GM10847 (cell line): Measurements from ENCODE around the gene TMCO2.

Experiments used
- POLR2A ChIP-seq: IDR thresholded peaks from 2 replicates; pipeline ENCODE4 v1.6.1; 2011; ENCODE audit not compliant: insufficient read length; ENCODE audit errors: extremely low read depth

The TMCO2 gene

GRCh38 chr1:40251456-40251855 is 3.7 kb downstream of the TMCO2 start:
- TF ChIP-seq POLR2A, result no peak

- TF ChIP-seq POLR2A, result no peak
These were observed 4.9 kb downstream of the TMCO2 start for GRCh38 chr1:40252601-40253000.

- TF ChIP-seq POLR2A, result no peak
These were observed 7.5 kb downstream of the TMCO2 start for GRCh38 chr1:40255231-40255630.

DNA sequence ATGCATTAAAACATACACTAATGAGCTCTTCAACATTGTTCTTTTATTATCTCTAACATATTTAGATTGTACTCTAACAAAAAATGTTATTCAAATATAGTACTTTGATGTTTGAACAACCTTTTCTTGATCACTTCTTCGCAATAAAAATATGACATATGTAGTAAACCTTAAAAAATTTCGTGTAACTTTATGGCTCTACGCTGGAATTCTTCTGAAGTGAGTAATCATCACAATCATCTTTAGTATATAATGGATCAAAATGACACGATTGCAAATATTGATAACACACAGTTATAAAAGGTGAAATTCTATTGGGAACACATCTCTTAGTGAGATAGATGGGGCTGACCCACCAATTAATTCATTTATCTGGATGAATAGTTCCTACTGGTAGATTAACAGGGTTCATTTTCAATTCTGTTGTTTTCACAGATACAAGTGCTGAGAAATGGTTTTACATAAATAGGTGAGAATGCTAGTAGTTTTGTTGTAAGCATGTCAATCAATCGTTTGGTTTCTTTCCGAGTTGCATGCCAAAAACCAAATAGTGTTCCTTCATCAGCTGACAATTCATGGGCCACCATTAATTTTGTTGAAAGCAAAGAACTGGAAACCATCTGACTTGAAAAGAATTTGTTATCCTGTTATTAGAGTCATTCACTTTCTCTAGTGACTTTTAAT is 8.8 kb downstream of the TMCO2 start:
- no peak for TF ChIP-seq POLR2A

GRCh38 chr1:40257313-40257687 is 9.6 kb downstream of the TMCO2 start:
- TF ChIP-seq POLR2A, result no peak

DNA sequence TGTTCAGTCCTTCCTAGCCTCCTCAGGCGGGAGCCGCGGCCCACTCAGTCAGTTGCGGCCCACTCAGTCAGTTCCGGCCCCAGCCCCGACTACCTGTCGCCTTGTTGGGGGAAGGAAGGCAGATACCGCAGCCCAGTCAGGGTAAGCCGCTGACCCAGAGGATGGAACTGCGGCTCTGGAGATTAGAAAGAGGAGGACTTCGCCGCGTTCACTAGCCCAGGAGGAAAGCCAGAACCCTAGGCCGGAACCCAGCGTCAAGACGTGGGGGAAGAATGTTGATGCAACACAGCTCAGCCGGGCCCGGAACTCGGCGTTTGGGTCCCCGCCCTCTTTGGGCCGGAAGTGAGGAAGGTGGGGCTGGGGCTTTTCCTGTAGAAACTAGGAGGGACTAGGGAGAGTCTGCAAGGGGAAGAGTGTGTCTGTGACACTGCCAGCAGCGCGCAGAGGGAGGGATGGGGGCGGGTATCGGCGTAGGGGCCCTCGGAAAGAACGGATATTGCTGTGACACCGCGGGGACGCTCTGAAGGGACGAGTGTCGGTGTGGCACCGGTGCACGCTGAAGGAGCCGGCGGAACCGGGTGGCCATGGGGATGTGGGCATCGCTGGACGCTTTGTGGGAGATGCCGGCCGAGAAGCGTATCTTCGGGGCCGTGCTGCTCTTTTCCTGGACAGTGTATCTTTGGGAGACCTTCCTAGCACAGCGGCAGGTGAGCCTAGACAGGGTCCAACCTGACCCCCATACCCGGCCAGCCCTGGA is 10.1 kb downstream of the TMCO2 start, which contains the start of gene ZMPSTE24:
TSS of gene ZMPSTE24 (plus strand) at position 549 of the 757 bp plus-strand sequence. CDS start at position 585, 36 bp downstream.
- TF ChIP-seq POLR2A, result peak; percentile 61

GRCh38 chr1:40258445-40258769 is 10.7 kb downstream of the TMCO2 start:
- TF ChIP-seq POLR2A, result no peak

DNA sequence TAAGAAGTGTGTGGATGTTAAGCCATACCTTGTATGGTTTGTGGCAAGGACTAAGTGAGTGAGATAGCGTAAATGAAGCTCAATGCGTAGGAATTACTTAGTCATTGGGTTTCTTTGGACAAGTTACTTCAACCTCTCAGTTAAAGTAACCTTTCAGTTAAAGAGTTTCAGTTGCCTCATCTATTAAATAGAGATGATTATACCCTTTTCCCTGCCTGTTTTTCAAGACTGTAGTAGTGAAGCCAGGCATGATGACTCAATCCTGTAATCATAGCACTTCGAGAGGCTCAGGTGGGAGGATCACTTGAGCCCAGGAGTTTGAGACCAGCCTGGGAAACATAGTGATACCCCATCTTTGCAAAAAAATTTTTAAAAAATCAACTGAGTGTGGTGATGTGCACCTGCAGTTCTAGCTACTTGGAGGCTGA is 16.6 kb downstream of the TMCO2 start:
- TF ChIP-seq POLR2A, result no peak

- no peak for TF ChIP-seq POLR2A
These were observed 17.6 kb downstream of the TMCO2 start for GRCh38 chr1:40265298-40265697.

DNA sequence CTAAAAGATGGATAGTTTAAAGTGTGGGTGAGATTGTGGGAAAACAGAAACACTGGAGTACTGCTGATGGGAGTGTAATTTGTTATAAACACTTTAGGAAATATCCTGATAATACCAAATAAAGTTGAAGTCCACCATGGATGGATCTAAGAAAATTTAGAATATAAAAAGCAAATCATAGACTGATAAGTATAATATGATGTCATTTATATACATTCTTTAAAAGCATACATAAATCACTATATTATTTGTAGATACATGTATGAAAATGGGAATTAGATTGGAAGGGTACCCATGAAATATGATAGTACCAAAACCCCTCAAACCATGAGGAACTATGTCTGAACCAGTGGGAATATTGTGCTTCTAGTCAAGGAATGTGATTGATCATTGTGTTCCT is 18.2 kb downstream of the TMCO2 start:
- no peak for TF ChIP-seq POLR2A

DNA sequence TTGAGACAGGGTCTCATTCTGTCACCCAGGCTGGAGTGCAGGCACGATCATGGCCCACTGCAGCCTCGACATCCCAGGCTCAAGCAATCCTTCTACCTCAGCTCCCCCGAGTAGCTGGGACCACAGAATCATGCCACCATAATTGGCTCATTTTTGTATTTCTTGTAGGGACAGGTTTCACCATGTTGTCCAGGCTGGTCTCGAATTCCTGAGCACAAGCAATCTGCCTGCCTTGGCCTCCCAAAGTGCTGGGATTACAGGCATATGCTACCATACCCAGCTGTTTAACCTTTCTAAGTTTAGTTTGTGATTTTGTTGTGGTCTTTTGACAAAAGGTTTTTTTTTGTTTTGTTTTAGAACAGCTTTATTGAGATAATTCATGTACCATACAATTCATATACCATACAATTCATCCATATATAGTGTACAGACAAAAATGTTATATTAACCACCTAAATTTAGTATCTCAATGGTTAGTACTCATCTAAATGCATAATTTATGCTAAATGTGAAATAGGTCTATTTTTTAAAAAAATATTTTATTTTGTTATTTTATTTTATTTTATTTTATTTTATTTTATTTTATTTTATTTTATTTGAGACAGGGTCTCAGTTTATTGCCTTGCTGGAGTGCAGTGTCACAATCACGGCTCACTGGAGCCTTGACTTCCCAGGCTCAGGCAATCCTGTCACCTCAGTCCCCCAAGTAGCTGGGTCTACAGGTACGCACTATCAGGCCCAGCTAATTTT is 19.2 kb downstream of the TMCO2 start:
- no peak for TF ChIP-seq POLR2A

- no peak for TF ChIP-seq POLR2A
These were observed 20.0 kb downstream of the TMCO2 start for GRCh38 chr1:40267767-40268187.

- TF ChIP-seq POLR2A, result no peak
These were observed 20.5 kb downstream of the TMCO2 start for GRCh38 chr1:40268211-40268610.

- no peak for TF ChIP-seq POLR2A
These were observed 22.6 kb downstream of the TMCO2 start for GRCh38 chr1:40270152-40270834.

DNA sequence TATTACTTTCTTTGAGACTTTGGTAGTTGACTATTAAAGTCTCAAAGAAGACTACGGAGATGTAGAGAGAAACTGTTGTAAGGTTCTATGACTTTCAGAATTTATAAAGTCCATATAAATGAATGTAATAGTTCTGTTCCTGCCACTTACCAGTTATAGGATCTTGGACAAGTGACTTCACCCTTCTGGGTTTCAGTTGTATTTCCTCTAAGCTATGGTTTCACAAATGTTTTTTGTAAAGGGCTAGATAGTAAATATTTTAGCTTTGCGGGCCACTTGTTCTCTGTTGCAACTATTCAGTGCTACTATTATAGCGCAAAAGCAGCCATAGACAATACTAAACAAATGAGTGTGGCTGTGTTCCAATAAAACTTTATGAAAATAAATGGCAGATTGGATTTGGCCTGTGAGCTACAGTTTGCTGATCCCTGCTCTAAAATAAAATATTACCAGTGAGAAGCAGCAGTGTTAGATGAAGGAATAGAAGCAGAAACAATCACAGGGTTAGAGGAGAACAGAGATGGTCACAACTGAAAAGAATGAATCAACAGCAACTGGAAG is 25.0 kb downstream of the TMCO2 start:
- TF ChIP-seq POLR2A, result no peak
